ENCODE measurements around the gene KCNK5. TPM values are rescaled to one million over a fixed set of nuclear protein-coding genes. Genes with fewer than 3 reads are reported as not detected.

Gene KCNK5
- polyA plus RNA-seq, 1 donor from 2014 or later = not detected

- no peak overlapping the region for H3K27ac ChIP-seq (ENCODE audit: low read length)
- H3K9me2 ChIP-seq (ENCODE audit: insufficient read depth, low read length) = no peaks in the 10 kb centered on the region
- no peak overlapping the region for H3K4me2 ChIP-seq (ENCODE audit: low read length)
- no peaks in the 10 kb centered on the region for H3K9me3 ChIP-seq (ENCODE audit: low read length)
- no peaks in the 10 kb centered on the region for H3F3A ChIP-seq (ENCODE audit: insufficient read depth, low read length, poor library complexity, severe bottlenecking)
- H3K4me3 ChIP-seq (ENCODE audit: low read length) = no peak overlapping the region
- H3K27me3 ChIP-seq (ENCODE audit: insufficient read depth, low read depth, low read length) = no peaks in the 10 kb centered on the region
- H3K36me3 ChIP-seq (ENCODE audit: insufficient read depth, low read length) = no peaks in the 10 kb centered on the region
- H2AFZ ChIP-seq (ENCODE audit: low read depth, low read length) = no peak overlapping the region
- TF ChIP-seq REST (IDR thresholded peaks at IDR 0.05; ENCODE audit: borderline replicate concordance) (no peak), MXI1 (conservative IDR thresholded peaks at IDR 0.05; ENCODE audit: poor library complexity, severe bottlenecking) (no peak), EP300 (conservative IDR thresholded peaks at IDR 0.05; ENCODE audit: poor library complexity, severe bottlenecking) (no peak), EZH2 (IDR thresholded peaks at IDR 0.05; ENCODE audit: borderline replicate concordance, insufficient read depth, low read length, poor library complexity, severe bottlenecking) (no peak), RAD21 (conservative IDR thresholded peaks at IDR 0.05) (no peak), TAF1 (IDR thresholded peaks at IDR 0.05; ENCODE audit: low read depth) (no peak), POLR2AphosphoS5 (IDR thresholded peaks at IDR 0.05) (no peak), CTCF (IDR thresholded peaks at IDR 0.05; ENCODE audit: poor library complexity, severe bottlenecking) (no peak)
- H3K9ac ChIP-seq (ENCODE audit: low read length) = no peak overlapping the region
- no peaks in the 10 kb centered on the region for H3K79me2 ChIP-seq (replicated peaks; ENCODE audit: insufficient read depth, low read length)
- no peaks in the 10 kb centered on the region for H4K20me1 ChIP-seq (ENCODE audit: insufficient read depth)
These were observed 27.1 kb upstream of the KCNK5 start for GRCh38 chr6:39256294-39256940.

- Histone ChIP-seq H3K9me3 (ENCODE audit: low read length) (no peaks in the 10 kb centered on the region), H3K4me2 (ENCODE audit: low read length) (no peak overlapping the region), H3K9ac (ENCODE audit: low read length) (no peak overlapping the region), H3K4me3 (ENCODE audit: low read length) (no peak overlapping the region), H4K20me1 (ENCODE audit: insufficient read depth) (no peaks in the 10 kb centered on the region), H3K27me3 (ENCODE audit: insufficient read depth, low read depth, low read length) (no peaks in the 10 kb centered on the region), H3F3A (ENCODE audit: insufficient read depth, low read length, poor library complexity, severe bottlenecking) (no peaks in the 10 kb centered on the region), H3K36me3 (ENCODE audit: insufficient read depth, low read length) (no peaks in the 10 kb centered on the region), H3K27ac (ENCODE audit: low read length) (no peak overlapping the region), H3K9me2 (ENCODE audit: insufficient read depth, low read length) (no peaks in the 10 kb centered on the region), H3K79me2 (replicated peaks; ENCODE audit: insufficient read depth, low read length) (no peaks in the 10 kb centered on the region), H2AFZ (ENCODE audit: low read depth, low read length) (no peak overlapping the region)
- TF ChIP-seq TAF1 (IDR thresholded peaks at IDR 0.05; ENCODE audit: low read depth) (no peak), SMC3 (conservative IDR thresholded peaks at IDR 0.05; ENCODE audit: poor library complexity) (no peak), EZH2 (IDR thresholded peaks at IDR 0.05; ENCODE audit: borderline replicate concordance, insufficient read depth, low read length, poor library complexity, severe bottlenecking) (no peak), CTCF (IDR thresholded peaks at IDR 0.05; ENCODE audit: poor library complexity, severe bottlenecking) (no peak), EP300 (conservative IDR thresholded peaks at IDR 0.05; ENCODE audit: poor library complexity, severe bottlenecking) (no peak), RAD21 (conservative IDR thresholded peaks at IDR 0.05) (no peak), MXI1 (conservative IDR thresholded peaks at IDR 0.05; ENCODE audit: poor library complexity, severe bottlenecking) (no peak), POLR2AphosphoS5 (IDR thresholded peaks at IDR 0.05) (no peak), REST (IDR thresholded peaks at IDR 0.05; ENCODE audit: borderline replicate concordance) (no peak)
These were observed 25.8 kb upstream of the KCNK5 start for GRCh38 chr6:39254999-39255535.

Measured in neural cell (in vitro differentiated cells).